HFF-Myc (cell line): Measurements from ENCODE around the gene SH3TC1.

Experiments
- DNase-seq: peaks from one replicate; pipeline ENCODE4 v3.0.0-alpha.2; 2011; ENCODE audit warnings: low read depth; ENCODE audit errors: extremely low read depth
- H3K4me3 ChIP-seq: replicated peaks from 2 replicates; pipeline ENCODE4 v1.5.1; 2011; ENCODE audit warnings: low read depth, mild to moderate bottlenecking, control low read depth, low read length
- TF ChIP-seq, protein P1 (sequence below): IDR thresholded peaks from 2 replicates; pipeline ENCODE4 v1.5.1; 2012; ENCODE audit warnings: mild to moderate bottlenecking, low read depth, low read length, control low read depth; ENCODE audit errors: missing control alignments

SH3TC1 gene

DNA sequence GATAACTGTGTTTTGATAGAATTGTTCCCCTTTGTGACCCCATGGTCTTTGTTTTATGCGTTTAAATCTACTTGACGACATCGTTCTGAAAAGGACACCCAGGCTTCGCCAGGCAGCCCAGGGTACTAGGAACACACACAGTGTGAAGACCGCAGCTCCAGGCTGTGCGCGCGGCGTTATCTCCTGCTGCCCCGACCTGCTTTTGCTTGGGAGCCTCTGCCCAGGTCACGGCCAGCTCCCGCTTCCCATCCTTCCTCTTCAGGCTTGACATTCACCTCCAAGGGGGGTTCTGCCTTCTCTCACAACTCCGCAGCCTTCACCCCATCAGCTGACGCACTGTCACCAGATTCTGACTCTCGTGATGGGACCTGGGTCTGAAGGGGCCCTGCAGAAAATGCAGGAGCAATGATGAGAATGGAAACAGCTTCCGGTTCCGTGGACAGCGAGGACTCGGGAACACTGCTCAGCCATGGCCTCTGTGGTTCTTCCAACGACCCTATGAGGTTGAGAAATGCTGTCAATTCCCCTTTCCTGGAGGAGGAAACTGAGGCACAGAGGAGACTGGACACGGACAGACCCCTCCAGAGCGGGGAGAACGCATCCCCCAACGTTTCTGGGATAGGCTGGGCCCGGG is 69.9 kb downstream of the SH3TC1 start:
- H3K4me3 ChIP-seq: no peak overlapping the region; the same call in 1 of the 2 replicates
- DNase-seq: no peak
- TF ChIP-seq, protein P1, sequence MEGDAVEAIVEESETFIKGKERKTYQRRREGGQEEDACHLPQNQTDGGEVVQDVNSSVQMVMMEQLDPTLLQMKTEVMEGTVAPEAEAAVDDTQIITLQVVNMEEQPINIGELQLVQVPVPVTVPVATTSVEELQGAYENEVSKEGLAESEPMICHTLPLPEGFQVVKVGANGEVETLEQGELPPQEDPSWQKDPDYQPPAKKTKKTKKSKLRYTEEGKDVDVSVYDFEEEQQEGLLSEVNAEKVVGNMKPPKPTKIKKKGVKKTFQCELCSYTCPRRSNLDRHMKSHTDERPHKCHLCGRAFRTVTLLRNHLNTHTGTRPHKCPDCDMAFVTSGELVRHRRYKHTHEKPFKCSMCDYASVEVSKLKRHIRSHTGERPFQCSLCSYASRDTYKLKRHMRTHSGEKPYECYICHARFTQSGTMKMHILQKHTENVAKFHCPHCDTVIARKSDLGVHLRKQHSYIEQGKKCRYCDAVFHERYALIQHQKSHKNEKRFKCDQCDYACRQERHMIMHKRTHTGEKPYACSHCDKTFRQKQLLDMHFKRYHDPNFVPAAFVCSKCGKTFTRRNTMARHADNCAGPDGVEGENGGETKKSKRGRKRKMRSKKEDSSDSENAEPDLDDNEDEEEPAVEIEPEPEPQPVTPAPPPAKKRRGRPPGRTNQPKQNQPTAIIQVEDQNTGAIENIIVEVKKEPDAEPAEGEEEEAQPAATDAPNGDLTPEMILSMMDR: no peak

GRCh38 chr4:8269535-8270417 is 70.7 kb downstream of the SH3TC1 start, which contains the start of gene HTRA3:
TSS of gene HTRA3 (plus strand) at chr4:8269754. CDS start at chr4:8269969, 215 bp downstream.
- no peak for DNase-seq
- peak within 1 kb of the TSS; percentile 36 for H3K4me3 ChIP-seq
- TF ChIP-seq, protein P1: no peak

- peak overlapping the region; percentile 36 for H3K4me3 ChIP-seq
- TF ChIP-seq, protein P1: no peak
- DNase-seq: no peak
Observed at GRCh38 chr4:8270418-8270771, 71.3 kb downstream of the SH3TC1 start.

GRCh38 chr4:8270912-8271815 is 72.1 kb downstream of the SH3TC1 start:
- no peak overlapping the region for H3K4me3 ChIP-seq
- no peak for DNase-seq
- TF ChIP-seq, protein P1: no peak

DNA sequence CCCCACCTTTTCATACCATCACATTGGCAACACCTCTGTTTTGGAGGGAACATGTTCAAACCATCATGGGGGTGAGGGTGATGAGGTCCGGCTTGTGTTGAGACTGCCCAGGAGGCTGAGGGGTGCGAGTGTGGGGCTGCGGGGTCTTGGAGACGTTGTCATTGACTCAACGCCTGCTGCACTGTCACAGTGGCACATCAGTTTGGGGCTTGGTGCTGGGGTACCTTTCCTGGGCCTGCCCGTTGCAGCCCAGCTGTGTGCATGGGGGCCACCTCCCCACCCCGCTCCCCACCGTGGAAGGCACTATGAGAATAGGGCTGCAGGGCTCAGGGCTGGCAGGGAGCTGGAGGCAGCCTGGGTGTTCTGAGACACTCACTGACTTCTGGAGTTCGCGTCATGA is 72.7 kb downstream of the SH3TC1 start:
- no peak for DNase-seq
- no peak overlapping the region for H3K4me3 ChIP-seq
- TF ChIP-seq, protein P1: no peak

DNA sequence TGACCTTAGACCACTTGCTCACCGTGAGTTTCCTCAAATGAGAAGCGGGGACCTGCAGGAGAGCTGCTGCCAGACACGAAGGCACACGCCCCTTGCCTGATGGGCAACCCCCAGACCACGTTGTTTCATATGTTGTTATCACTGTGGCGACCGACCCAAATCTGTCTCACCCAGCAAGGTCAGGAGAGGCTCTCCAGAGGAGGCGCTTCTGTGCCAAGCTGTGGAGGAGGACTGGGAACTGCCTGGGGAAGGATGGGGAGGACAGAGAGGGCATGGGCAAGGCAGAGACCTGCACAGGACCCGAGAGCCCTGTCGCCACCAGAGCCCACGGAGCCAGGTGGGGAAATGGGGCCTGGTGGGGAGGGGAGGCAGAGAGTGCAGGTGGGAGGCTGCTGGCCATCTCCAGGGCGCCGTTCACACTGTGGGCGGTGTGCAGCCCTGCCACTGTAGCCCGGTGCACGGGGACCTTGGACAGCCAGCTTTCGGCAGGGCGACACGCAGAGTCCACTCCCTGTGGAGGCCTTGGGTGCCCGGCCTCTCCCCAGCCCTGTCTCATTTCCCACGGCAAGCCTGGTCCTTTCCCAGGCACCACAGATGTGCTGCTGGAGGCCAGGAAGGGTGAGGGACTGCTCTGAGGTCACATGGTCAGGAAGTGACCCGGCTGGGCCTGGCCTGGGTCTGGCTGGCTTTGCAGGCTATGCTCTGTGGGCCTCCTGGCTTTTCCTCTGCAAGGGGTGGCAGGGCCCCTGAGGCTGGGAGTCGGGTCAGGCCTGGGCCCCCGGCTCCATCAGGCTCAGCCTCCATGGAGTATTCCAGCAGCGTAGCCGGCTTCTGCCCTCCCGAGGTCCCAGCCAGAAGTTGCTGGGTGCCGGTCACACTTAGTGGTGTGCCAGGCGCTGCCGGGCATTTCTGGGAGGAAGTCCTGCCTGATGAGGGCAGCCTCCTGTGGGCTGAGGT is 73.7 kb downstream of the SH3TC1 start:
- H3K4me3 ChIP-seq: no peak overlapping the region
- DNase-seq: no peak
- TF ChIP-seq, protein P1: no peak
